Measurements from ENCODE around the gene PUM2. TPM values are rescaled to one million over a fixed set of nuclear protein-coding genes. Genes with fewer than 3 reads are reported as not detected.

The PUM2 gene
- total RNA-seq, 1 donor from 2014 or later: 69.8 TPM

GRCh38 chr2:20215183-20216040 lies 135.2 kb downstream of the PUM2 start:
- TF ChIP-seq, protein P1, sequence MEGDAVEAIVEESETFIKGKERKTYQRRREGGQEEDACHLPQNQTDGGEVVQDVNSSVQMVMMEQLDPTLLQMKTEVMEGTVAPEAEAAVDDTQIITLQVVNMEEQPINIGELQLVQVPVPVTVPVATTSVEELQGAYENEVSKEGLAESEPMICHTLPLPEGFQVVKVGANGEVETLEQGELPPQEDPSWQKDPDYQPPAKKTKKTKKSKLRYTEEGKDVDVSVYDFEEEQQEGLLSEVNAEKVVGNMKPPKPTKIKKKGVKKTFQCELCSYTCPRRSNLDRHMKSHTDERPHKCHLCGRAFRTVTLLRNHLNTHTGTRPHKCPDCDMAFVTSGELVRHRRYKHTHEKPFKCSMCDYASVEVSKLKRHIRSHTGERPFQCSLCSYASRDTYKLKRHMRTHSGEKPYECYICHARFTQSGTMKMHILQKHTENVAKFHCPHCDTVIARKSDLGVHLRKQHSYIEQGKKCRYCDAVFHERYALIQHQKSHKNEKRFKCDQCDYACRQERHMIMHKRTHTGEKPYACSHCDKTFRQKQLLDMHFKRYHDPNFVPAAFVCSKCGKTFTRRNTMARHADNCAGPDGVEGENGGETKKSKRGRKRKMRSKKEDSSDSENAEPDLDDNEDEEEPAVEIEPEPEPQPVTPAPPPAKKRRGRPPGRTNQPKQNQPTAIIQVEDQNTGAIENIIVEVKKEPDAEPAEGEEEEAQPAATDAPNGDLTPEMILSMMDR (IDR thresholded peaks at IDR 0.05; ENCODE audit: borderline replicate concordance): no peak
- no peak overlapping the region for H3K27ac ChIP-seq (replicated peaks)
- H3K36me3 ChIP-seq: no peaks in the 10 kb centered on the region
- H3K9me3 ChIP-seq (replicated peaks): no peaks in the 10 kb centered on the region
- H3K27me3 ChIP-seq (ENCODE audit: low read depth): no peaks in the 10 kb centered on the region
- H3K4me3 ChIP-seq: no peak overlapping the region
- H3K4me1 ChIP-seq: no peaks in the 10 kb centered on the region
- DNase-seq: no peak
- intact Hi-C loops (cut with micrococcal nuclease): no loop called here

DNA sequence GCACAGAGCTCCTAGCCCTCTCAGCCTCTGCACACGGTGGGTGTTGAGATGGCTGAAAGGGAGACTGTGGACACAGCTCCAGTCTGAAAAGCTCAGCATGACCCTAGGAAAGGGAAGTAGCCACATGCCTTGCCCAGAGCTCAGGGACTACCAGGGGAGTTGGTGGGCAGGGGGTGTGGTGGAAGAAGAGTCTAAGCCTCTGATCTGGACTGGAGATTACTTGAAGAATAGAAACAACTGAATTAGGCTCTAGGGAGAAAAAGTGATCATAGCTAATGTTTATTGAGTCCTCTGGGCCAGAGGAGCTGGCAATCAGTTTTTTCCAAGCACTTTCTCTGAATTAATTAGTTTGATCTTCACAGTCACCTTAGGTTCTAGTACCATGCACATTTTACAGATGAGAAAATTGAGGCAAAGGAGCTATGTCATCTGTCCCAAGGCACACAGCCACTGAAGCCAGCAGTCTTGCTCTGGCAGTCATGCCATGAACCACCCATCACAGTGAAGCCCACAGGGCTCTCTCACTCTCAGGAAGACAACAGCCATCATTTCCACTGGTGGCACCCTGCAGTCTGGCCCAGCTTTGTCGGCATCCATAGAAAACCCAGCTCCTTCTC lies 136.0 kb downstream of the PUM2 start:
- intact Hi-C loops (cut with micrococcal nuclease): no loop called here
- TF ChIP-seq, protein P1 (IDR thresholded peaks at IDR 0.05; ENCODE audit: borderline replicate concordance): no peak
- Histone ChIP-seq H3K36me3 (no peaks in the 10 kb centered on the region), H3K9me3 (replicated peaks) (no peaks in the 10 kb centered on the region), H3K27ac (replicated peaks) (no peak overlapping the region), H3K4me1 (no peaks in the 10 kb centered on the region), H3K27me3 (ENCODE audit: low read depth) (no peaks in the 10 kb centered on the region), H3K4me3 (no peak overlapping the region)
- DNase-seq: no peak

- intact Hi-C loops (cut with micrococcal nuclease): no loop called here
- no peaks in the 10 kb centered on the region for H3K9me3 ChIP-seq (replicated peaks)
- no peak overlapping the region for H3K4me3 ChIP-seq
- no peaks in the 10 kb centered on the region for H3K4me1 ChIP-seq
- TF ChIP-seq, protein P1 (IDR thresholded peaks at IDR 0.05; ENCODE audit: borderline replicate concordance): no peak
- no peaks in the 10 kb centered on the region for H3K36me3 ChIP-seq
- no peak overlapping the region for H3K27ac ChIP-seq (replicated peaks)
- DNase-seq: no peak
- no peaks in the 10 kb centered on the region for H3K27me3 ChIP-seq (ENCODE audit: low read depth)
Measured at GRCh38 chr2:20213651-20214565, 136.7 kb downstream of the PUM2 start.

- Histone ChIP-seq H3K9me3 (replicated peaks) (no peaks in the 10 kb centered on the region), H3K4me3 (no peak overlapping the region), H3K36me3 (no peaks in the 10 kb centered on the region), H3K27ac (replicated peaks) (no peak overlapping the region), H3K27me3 (ENCODE audit: low read depth) (no peaks in the 10 kb centered on the region), H3K4me1 (no peaks in the 10 kb centered on the region)
- DNase-seq: no peak
- intact Hi-C loops (cut with micrococcal nuclease): no loop called here
- TF ChIP-seq, protein P1 (IDR thresholded peaks at IDR 0.05; ENCODE audit: borderline replicate concordance): no peak
Measured at GRCh38 chr2:20212871-20213503, 137.7 kb downstream of the PUM2 start.

DNA sequence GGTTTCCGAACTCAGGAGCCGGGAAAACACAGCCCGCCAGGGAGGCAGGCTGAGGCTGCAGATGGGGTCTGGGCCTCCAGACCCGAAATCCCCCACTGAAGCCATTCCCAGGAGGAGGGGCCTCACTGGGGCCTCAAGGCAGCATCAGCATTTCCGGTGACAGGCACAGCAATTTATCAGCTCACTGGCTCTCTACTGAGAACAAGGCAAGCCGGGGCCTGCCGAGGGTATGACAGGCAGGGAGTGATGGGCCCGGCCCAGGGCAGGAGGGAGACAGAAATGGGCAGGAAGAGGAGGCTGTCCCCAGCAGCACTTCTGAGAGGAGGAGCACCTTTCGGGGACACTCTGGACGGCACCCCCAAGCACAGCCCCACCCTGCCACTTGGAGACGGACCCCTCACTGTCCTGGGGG lies 138.2 kb downstream of the PUM2 start:
- no peak for DNase-seq
- Histone ChIP-seq H3K27ac (replicated peaks) (no peak overlapping the region), H3K36me3 (no peaks in the 10 kb centered on the region), H3K27me3 (ENCODE audit: low read depth) (no peaks in the 10 kb centered on the region), H3K4me3 (no peak overlapping the region), H3K9me3 (replicated peaks) (no peaks in the 10 kb centered on the region), H3K4me1 (no peaks in the 10 kb centered on the region)
- intact Hi-C loops (cut with micrococcal nuclease): no loop called here
- TF ChIP-seq, protein P1 (IDR thresholded peaks at IDR 0.05; ENCODE audit: borderline replicate concordance): no peak

Measured in left ventricle myocardium inferior (tissue), 1 donor.